Fibroblast of mammary gland (primary cell): ENCODE measurements around the gene CDH23.
A peak's percentile ranks its signal among the peaks of the same experiment; 100 is the strongest.

Experiments used
- DNase-seq: peaks from one replicate; pipeline ENCODE4 v3.0.0-alpha.2; 2010; ENCODE audit warnings: low read depth
- H3K4me3 ChIP-seq: 2 replicates; pipeline ENCODE4 v1.5.1; 2011; ENCODE audit warnings: low read depth, mild to moderate bottlenecking, low read length, moderate library complexity; ENCODE audit not compliant: control insufficient read depth
- CTCF ChIP-seq: conservative IDR thresholded peaks from 2 replicates; pipeline ENCODE4 v1.5.1; 2011; ENCODE audit warnings: low read depth, low read length, inconsistent platforms; ENCODE audit not compliant: control insufficient read depth, insufficient read depth

CDH23 gene

GRCh38 chr10:71845410-71846405 is 449.0 kb downstream of the CDH23 start:
- TF ChIP-seq CTCF = no peak
- no peak overlapping the region for H3K4me3 ChIP-seq
- no peak for DNase-seq

- no peak overlapping the region for H3K4me3 ChIP-seq
- no peak for TF ChIP-seq CTCF
- DNase-seq = no peak
Measured at GRCh38 chr10:71846816-71847215, 450.1 kb downstream of the CDH23 start.

- no peak for TF ChIP-seq CTCF
- H3K4me3 ChIP-seq = no peak overlapping the region
- no peak for DNase-seq
Measured at GRCh38 chr10:71847418-71847817, 450.7 kb downstream of the CDH23 start.

- DNase-seq = peak; percentile 42
- no peak for TF ChIP-seq CTCF
- no peak overlapping the region for H3K4me3 ChIP-seq
Measured at GRCh38 chr10:71848325-71849275, 451.9 kb downstream of the CDH23 start.

- DNase-seq = no peak
- no peak for TF ChIP-seq CTCF
- H3K4me3 ChIP-seq = peak overlapping the region; percentile 96
Measured at GRCh38 chr10:71849461-71849908, 452.8 kb downstream of the CDH23 start.

GRCh38 chr10:71850021-71850742 is 453.5 kb downstream of the CDH23 start:
- no peak for DNase-seq
- H3K4me3 ChIP-seq = peak overlapping the region; percentile 96
- TF ChIP-seq CTCF = no peak
